ENCODE measurements around the gene AOC3. TPM values are rescaled to one million over a fixed set of nuclear protein-coding genes. Genes with fewer than 3 reads are reported as not detected.

The AOC3 gene
- total RNA-seq, 1 experiment from 2014 or later: 2.8 TPM

- Histone ChIP-seq H3K23ac (ENCODE audit: insufficient read length, low read depth, low read length) (no peak overlapping the region), H2BK12ac (ENCODE audit: insufficient read length, low read depth, low read length) (no peak overlapping the region), H4K8ac (replicated peaks; ENCODE audit: insufficient read length, low read depth, low read length) (no peak overlapping the region), H2AK5ac (ENCODE audit: insufficient read length, low read length) (no peak overlapping the region), H4K5ac (ENCODE audit: insufficient read length, low read depth, low read length) (no peak overlapping the region), H3K18ac (ENCODE audit: insufficient read length, low read depth, low read length) (no peak overlapping the region), H3K9me3 (ENCODE audit: control insufficient read depth, low read depth, low read length) (no peaks in the 10 kb centered on the region), H4K91ac (ENCODE audit: insufficient read length, low read depth, low read length) (no peak overlapping the region), H3K9ac (ENCODE audit: extremely low read depth, insufficient read length, low read length) (no peak overlapping the region), H2BK20ac (ENCODE audit: low read depth, low read length, poor library complexity, severe bottlenecking) (no peak overlapping the region), H2AFZ (ENCODE audit: low read length) (no peak overlapping the region), H3K4ac (ENCODE audit: low read depth, low read length) (no peak overlapping the region), H3K23me2 (ENCODE audit: insufficient read length, low read depth, low read length, poor library complexity, severe bottlenecking) (no peaks in the 10 kb centered on the region), H3K56ac (ENCODE audit: insufficient read length, low read depth, low read length) (no peak overlapping the region), H3K27me3 (ENCODE audit: insufficient read depth, low read length) (no peaks in the 10 kb centered on the region), H2BK15ac (ENCODE audit: low read depth, low read length) (no peak overlapping the region), H2BK5ac (ENCODE audit: insufficient read length, low read length) (no peak overlapping the region), H3K27ac (ENCODE audit: insufficient read length, low read depth, low read length) (no peak overlapping the region), H3K79me2 (ENCODE audit: insufficient read depth, low read length) (no peaks in the 10 kb centered on the region), H2BK120ac (ENCODE audit: low read depth, low read length, poor library complexity, severe bottlenecking) (no peak overlapping the region), H3K79me1 (ENCODE audit: insufficient read depth, low read depth, low read length, poor library complexity, severe bottlenecking) (no peaks in the 10 kb centered on the region), H3K4me2 (ENCODE audit: insufficient read depth, insufficient read length, low read length) (no peak overlapping the region), H4K20me1 (ENCODE audit: control insufficient read depth, insufficient read depth, insufficient read length) (no peaks in the 10 kb centered on the region), H3K4me1 (ENCODE audit: insufficient read depth, low read length) (no peaks in the 10 kb centered on the region; the same call in 1 of the 2 replicates), H3T11ph (ENCODE audit: low read length) (no peak overlapping the region), H3K14ac (ENCODE audit: insufficient read depth, low read length) (no peak overlapping the region)
- Mint-ChIP-seq H3K27me3 (ENCODE audit: low read depth) (peaks cover 6% of the 10 kb centered on the region), H3K27ac (no peak overlapping the region), H3K9me3 (peaks cover 0 to 2% of the 10 kb centered on the region in 2 experiments; a peak in 1 of 5 replicates), H3K4me3 (no peak overlapping the region), H3K4me1 (peaks cover 13 to 17% of the 10 kb centered on the region in 2 experiments), H3K36me3 (ENCODE audit: insufficient read depth in 1 of 3, low read depth in 3 of 3) (no peaks in the 10 kb centered on the region)
- no peak for TF ChIP-seq CTCF (conservative IDR thresholded peaks at IDR 0.05)
- no peak for DNase-seq
- WGBS (ENCODE audit: extremely low coverage, insufficient read length, low lambda C conversion rate): no CpG with 5 or more reads among the region's 12 CpGs
Observed at GRCh38 chr17:42894283-42895184, 43.5 kb downstream of the AOC3 start.

All from H9 (cell line).